SK-N-SH (cell line): ENCODE measurements around the gene EIF5.

Experiments used
- CHD2 ChIP-seq: fragments of 150-350 bp; IDR thresholded peaks from 2 replicates; pipeline ENCODE4 v1.6.1; 2018; ENCODE audit warnings: low read length; ENCODE audit not compliant: partially characterized antibody
- EP300 ChIP-seq, 2 experiments: IDR thresholded peaks; 2 replicates each; pipeline versions ENCODE4 v1.4.0 to v1.6.1; 2012; ENCODE audit warnings: borderline replicate concordance in 1 of 2, low read depth in 1 of 2, low read length in 1 of 2
- EZH2phosphoT487 ChIP-seq: fragments of 200-600 bp; sonication (generic); IDR thresholded peaks from 2 replicates; pipeline ENCODE4 v1.6.1; 2017; ENCODE audit warnings: low read depth, mixed run types, mild to moderate bottlenecking, antibody characterized with exemption, moderate library complexity, borderline replicate concordance
- FOSL2 ChIP-seq: IDR thresholded peaks from 2 replicates; pipeline ENCODE4 v1.4.0; 2012; ENCODE audit warnings: low read depth, mild to moderate bottlenecking, moderate library complexity, borderline replicate concordance
- GABPA ChIP-seq: IDR thresholded peaks from 2 replicates; pipeline ENCODE4 v1.4.0; 2012; ENCODE audit warnings: low read depth, mild to moderate bottlenecking
- GATA2 ChIP-seq: sonication (generic); formaldehyde crosslinking; IDR thresholded peaks from 2 replicates; pipeline ENCODE4 v1.5.0; 2020; ENCODE audit warnings: mild to moderate bottlenecking, missing genetic modification reagents
- JUND ChIP-seq: IDR thresholded peaks from 2 replicates; pipeline ENCODE4 v1.4.0; 2012
- NFIC ChIP-seq: IDR thresholded peaks from 2 replicates; pipeline ENCODE4 v1.4.0; 2012; ENCODE audit warnings: borderline replicate concordance
- POLR2AphosphoS5 ChIP-seq: IDR thresholded peaks from 2 replicates; pipeline ENCODE4 v1.6.1; 2012; ENCODE audit warnings: low read depth, low read length
- RFX5 ChIP-seq: IDR thresholded peaks from 2 replicates; pipeline ENCODE4 v1.6.1; 2012; ENCODE audit warnings: mild to moderate bottlenecking, improper control_type of control experiment, low read length
- YY1 ChIP-seq: IDR thresholded peaks from 2 replicates; pipeline ENCODE4 v1.4.0; 2012; ENCODE audit warnings: low read depth, mild to moderate bottlenecking
- TF ChIP-seq, protein P1 (sequence below): fragments of 200-600 bp; sonication (generic); IDR thresholded peaks from 2 replicates; pipeline ENCODE4 v1.6.1; 2017; ENCODE audit warnings: antibody characterized with exemption, mild to moderate bottlenecking, moderate library complexity
- TF ChIP-seq, protein P2 (sequence below): fragments of 150-350 bp; IDR thresholded peaks from 2 replicates; pipeline ENCODE4 v1.6.1; 2016; ENCODE audit warnings: mild to moderate bottlenecking, low read depth, low read length

GRCh38 chr14:103315351-103315911, 18.6 kb upstream of the EIF5 start:
- TF ChIP-seq POLR2AphosphoS5 (no peak), CHD2 (no peak), FOSL2 (no peak), EZH2phosphoT487 (no peak), EP300 (IDR thresholded peaks at IDR 0.05; ENCODE audit: borderline replicate concordance in 1 of 2, low read depth in 1 of 2, low read length in 1 of 2) (no peak), RFX5 (no peak), GATA2 (no peak), YY1 (no peak), GABPA (no peak), JUND (no peak), NFIC (no peak)
- TF ChIP-seq, protein P1, sequence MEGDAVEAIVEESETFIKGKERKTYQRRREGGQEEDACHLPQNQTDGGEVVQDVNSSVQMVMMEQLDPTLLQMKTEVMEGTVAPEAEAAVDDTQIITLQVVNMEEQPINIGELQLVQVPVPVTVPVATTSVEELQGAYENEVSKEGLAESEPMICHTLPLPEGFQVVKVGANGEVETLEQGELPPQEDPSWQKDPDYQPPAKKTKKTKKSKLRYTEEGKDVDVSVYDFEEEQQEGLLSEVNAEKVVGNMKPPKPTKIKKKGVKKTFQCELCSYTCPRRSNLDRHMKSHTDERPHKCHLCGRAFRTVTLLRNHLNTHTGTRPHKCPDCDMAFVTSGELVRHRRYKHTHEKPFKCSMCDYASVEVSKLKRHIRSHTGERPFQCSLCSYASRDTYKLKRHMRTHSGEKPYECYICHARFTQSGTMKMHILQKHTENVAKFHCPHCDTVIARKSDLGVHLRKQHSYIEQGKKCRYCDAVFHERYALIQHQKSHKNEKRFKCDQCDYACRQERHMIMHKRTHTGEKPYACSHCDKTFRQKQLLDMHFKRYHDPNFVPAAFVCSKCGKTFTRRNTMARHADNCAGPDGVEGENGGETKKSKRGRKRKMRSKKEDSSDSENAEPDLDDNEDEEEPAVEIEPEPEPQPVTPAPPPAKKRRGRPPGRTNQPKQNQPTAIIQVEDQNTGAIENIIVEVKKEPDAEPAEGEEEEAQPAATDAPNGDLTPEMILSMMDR = no peak
- TF ChIP-seq, protein P2, sequence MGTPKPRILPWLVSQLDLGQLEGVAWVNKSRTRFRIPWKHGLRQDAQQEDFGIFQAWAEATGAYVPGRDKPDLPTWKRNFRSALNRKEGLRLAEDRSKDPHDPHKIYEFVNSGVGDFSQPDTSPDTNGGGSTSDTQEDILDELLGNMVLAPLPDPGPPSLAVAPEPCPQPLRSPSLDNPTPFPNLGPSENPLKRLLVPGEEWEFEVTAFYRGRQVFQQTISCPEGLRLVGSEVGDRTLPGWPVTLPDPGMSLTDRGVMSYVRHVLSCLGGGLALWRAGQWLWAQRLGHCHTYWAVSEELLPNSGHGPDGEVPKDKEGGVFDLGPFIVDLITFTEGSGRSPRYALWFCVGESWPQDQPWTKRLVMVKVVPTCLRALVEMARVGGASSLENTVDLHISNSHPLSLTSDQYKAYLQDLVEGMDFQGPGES = no peak
